Measurements from ENCODE around the gene SECISBP2L.
"Not testable (repeated sequence)": the region's sequence is repeated elsewhere in the genome, so short reads cannot be mapped to it uniquely, and the experiment has no call there.

The SECISBP2L gene, protein sequence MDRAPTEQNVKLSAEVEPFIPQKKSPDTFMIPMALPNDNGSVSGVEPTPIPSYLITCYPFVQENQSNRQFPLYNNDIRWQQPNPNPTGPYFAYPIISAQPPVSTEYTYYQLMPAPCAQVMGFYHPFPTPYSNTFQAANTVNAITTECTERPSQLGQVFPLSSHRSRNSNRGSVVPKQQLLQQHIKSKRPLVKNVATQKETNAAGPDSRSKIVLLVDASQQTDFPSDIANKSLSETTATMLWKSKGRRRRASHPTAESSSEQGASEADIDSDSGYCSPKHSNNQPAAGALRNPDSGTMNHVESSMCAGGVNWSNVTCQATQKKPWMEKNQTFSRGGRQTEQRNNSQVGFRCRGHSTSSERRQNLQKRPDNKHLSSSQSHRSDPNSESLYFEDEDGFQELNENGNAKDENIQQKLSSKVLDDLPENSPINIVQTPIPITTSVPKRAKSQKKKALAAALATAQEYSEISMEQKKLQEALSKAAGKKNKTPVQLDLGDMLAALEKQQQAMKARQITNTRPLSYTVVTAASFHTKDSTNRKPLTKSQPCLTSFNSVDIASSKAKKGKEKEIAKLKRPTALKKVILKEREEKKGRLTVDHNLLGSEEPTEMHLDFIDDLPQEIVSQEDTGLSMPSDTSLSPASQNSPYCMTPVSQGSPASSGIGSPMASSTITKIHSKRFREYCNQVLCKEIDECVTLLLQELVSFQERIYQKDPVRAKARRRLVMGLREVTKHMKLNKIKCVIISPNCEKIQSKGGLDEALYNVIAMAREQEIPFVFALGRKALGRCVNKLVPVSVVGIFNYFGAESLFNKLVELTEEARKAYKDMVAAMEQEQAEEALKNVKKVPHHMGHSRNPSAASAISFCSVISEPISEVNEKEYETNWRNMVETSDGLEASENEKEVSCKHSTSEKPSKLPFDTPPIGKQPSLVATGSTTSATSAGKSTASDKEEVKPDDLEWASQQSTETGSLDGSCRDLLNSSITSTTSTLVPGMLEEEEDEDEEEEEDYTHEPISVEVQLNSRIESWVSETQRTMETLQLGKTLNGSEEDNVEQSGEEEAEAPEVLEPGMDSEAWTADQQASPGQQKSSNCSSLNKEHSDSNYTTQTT

DNA sequence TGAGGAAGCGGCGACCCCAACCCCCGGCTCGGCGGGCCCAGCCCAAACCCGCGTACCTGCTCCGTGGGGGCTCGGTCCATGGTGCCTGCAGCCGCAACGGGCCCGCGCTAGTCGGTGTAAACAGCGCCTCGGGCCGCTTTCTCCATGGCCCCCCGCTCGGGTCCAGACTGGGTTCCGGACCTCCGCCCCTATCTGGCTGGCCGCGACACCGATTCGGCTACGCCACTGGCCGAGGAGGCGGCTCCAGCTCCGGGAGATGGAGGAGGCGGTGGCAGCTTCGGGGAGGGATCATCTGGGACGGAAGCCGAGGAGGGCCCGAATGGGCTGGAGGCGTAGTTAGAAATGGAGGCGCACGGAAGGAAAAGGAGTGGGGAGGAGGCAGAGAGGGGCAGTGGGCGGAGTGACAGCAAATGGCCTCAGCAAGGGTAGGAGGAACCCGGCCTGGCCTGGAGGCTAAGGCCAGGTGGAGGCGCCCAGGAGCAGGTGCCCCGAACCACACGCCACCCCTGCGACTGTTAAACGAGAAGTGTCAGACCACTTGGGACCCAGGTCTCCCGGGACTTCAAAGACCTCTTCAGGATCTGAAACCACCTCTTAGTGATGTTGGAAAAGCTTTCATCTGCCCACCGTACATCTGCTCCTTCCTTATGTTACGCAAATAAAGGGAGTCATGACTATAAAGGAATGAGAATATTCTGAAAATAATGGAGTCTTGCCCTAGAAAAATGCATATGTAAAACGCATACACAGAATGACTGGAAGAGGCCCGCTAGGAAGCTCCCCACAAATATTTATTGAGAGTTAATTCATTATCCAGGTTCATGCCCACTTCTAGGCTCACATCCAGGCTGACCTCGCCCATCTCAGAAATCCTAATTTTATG is at the start of gene SECISBP2L:
Gene SECISBP2L, minus strand, starts transcription at position 227 of the 883 bp plus-strand sequence. Its CDS starts 147 bp downstream, at position 80.
- H3K4me3 ChIP-seq (ENCODE audit: low read depth, low read length), result peak within 1 kb of the TSS; percentile 92

DNA sequence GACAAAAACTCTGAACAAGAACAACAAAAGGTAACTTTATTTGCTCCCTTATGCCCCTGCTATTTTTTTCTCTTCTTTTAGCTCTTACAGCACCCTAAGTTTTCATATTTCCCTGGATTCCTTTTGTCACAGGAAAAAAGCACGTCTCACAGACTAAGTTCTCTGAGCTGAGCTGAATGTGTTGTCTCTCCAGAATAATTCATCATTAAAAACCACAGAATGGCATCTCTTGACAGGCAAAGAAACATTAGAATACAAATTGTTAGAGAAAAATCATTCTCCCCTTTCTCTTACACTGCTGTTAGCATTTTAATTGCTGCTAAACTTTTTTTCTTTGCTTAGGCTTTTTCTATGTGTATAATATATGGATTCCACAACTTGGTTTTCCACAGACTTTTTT is 48.7 kb upstream of the SECISBP2L start:
- H3K4me3 ChIP-seq (ENCODE audit: low read depth, low read length), result no peak overlapping the region

DNA sequence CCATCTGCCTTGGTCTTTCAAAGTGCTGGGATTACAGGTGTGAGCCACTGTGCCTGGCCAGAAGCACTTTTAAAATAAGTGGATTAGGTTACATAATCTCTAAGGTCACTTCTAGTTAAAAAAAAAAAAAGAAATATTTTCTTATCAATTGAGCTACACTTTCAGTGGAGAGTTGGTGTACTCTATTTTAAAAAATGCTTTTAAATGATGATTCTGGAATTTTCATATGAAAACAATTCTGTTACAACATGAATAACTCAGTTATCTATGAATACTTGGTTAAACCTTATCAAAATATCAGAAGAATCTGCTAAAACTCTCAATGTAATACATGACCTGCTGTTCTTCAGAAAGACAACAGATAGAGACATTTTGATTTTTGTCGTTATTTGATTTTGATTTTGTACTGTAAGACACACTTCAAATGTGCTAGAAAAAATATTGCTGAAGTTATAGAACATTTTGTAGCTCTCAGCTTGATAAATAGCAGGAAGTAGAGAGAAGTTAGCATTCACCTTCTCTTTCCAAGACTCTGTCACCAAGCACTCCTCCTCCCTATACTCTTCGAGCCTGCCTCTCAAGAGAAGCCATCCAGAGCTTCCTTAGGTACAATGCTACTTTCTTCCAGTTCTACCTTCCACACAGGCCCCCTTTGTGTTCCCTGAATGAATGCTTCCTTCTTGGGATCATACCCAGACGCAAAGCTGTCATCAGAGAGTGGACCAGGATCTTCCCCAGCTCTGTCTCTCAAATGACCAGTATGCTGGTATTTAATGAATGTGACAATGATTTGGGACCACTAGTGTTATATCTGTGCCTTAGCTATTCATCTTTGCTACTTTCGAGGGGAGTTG is 47.2 kb upstream of the SECISBP2L start:
- no peak overlapping the region for H3K4me3 ChIP-seq (ENCODE audit: low read depth, low read length)

DNA sequence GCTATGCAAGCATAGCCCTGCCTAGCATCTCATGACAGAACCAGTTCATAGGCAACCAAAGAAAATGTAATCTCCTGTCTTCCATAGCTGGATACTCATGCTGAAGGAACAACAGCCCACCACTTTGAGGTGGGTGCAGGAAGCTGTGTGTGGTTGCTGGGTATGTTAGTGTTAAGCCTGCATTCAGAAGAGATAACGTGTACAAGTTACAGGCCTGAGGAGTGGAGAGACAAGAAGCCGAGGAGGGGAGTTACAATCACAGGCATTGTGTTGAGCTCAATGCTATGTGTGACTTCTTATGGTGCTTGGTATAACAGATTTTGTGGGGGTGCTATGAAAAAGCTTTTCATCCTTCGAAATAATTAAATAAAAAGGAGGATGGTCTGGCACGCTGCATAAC is 42.8 kb upstream of the SECISBP2L start:
- no peak overlapping the region for H3K4me3 ChIP-seq (ENCODE audit: low read depth, low read length)

DNA sequence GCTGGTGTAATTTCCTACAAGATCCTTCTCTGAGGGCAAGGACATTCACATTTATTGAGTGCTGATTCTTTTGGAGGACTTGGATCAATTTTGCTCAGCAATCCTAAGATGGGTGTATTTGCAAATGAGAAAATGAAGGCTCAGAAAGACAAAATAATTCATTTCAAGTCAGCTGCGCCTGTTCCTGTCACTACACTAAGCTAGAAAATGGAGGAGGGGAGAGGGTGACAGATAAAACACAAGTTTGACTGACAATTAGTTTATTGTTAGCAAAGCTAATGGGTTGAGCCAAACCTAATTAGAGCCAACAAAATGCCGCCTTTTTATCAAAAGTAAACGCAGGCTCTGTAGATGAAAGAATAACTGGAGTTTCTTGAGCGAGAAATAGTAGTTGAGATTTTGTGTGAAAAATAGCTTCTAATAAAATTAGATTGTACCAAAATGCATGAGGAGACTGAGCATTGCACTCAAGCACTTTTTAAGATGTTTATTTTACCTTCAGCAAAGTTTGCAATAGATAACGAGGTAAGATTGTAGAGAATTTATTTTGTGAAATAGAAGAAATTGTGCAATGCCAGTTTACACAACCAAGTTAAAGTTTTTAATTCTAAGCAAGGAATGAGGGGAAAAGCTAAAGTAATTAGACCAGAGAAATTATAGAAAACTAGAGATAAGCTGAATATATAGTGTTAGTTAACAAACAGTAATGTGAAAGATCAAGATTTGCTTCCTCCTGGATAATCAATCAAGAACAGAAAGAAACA is 39.6 kb upstream of the SECISBP2L start:
- no peak overlapping the region for H3K4me3 ChIP-seq (ENCODE audit: low read depth, low read length)

DNA sequence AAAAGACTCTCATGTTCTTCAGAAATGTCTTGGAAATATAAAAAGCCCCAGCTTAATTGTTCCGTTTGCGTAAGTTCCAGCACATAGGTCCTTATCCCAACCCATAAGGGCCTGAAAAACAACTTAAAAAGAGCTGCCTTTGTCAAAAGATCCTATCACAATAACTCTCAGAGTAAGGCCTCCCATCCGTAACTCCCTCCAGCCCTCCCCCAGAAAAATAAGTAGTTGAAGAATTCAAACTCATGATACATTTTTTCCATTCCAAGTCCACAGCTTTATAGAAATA is 38.0 kb upstream of the SECISBP2L start:
- H3K4me3 ChIP-seq (ENCODE audit: low read depth, low read length), result no peak overlapping the region

DNA sequence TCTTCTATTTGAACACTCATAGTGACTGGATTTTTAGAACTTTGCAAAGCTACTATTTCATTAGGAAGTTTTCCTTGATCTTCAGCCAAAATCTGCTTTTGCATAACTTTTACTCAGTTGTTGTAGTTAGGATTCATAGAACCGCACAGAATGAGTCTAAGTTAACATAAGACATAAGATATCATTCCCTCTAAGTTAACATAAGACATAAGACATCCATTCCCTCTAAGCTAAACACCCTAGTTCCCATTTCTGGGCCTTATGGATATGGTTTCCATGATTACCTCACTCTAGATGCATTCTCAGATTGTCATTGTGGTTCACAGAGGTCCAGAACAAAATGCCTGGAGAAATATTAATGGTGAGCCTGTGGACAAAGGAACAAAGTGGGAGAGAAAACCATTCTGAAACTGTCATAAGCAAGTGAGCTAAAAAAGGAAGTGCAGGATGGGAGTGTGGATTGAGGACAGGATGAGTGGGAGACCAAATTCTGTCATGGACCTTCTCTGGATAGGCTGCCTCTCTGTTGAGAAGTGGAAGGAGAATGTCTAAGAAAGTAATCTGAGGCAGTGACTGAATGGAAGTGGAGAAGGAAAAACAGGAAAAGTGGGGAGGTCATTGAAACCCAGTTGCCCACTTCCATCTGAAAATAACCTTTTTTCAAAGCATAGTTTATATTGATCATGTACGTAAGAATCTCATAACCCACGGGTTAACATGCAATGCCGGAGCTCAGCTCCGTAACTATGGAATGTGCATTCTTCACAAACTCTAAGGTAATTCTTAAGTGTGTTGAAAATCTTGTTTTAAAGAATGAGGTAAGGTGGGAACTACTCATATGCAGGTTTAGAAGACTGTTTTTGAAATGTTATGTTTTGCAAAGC is 37.4 kb upstream of the SECISBP2L start:
- H3K4me3 ChIP-seq (ENCODE audit: low read depth, low read length), result no peak overlapping the region

DNA sequence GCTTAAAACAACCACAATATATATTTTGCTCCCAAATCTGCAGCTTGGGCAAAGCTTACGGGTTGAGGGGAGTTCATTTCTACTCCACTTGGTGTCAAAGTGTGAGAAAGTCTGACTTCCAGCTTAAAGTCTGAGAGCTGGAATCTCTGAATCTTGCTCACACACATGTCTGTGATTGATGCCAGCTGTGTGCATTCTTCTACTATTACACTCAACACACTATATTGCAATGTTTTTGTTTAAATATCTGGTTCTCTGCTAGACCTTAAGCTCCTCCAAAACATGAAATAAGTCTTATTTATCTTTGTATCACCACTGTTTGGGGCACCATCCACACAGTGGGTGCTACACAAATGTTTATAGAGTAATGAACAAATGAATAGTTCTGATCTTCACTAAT is 36.7 kb upstream of the SECISBP2L start:
- no peak overlapping the region for H3K4me3 ChIP-seq (ENCODE audit: low read depth, low read length)

DNA sequence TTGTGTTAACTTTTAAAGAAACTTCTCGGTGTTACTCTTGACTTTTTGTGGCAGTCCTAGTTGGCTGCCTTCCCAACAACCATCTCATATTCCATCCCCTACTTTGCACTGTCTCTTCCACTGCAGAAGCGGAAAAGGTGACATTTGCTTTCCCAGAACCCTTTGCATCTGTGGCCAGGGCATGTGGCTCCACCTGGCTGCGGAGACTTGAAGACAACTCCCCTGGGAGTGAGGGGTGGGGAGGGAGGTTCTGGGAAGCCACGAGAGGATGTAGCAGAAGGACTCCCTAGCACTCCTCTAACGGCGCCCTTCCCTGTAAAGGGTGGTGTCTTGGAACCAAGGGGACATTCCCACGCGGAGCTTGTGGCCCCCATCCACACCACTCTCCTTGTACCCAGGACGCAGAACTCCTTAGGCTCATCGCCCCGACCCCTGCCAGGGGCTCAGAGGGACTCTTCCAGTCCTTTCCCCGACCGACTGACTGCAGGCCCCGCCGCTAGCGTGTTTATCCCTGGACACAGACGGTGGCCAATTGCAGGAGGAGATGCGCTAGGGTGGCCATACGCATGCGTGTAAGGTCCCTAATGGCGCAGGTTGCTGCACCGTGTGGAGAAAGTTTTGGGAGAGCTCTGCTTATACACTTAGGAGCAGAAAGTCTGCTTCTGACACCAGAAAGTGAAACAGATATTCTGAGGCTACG is 33.2 kb upstream of the SECISBP2L start:
- H3K4me3 ChIP-seq (ENCODE audit: low read depth, low read length), result no peak overlapping the region

DNA sequence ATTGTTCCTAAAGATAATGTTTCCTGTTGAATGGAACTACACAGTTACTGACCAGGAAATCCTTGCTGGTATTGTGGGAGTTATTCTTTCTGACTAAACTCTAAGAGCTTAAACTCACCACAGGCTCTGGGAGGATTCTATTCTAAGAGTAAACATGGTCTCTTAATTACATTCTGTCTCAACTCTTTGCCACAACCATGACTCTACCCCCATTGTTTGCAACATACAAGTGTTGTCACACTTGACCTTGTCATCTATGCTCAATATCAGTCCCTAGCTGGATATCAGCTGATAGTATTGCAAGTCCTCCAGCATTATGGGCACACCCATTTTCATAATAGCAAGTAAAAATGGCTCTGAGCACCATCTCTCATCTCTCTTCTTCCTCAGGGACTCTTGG is 29.6 kb upstream of the SECISBP2L start:
- no peak overlapping the region for H3K4me3 ChIP-seq (ENCODE audit: low read depth, low read length)

DNA sequence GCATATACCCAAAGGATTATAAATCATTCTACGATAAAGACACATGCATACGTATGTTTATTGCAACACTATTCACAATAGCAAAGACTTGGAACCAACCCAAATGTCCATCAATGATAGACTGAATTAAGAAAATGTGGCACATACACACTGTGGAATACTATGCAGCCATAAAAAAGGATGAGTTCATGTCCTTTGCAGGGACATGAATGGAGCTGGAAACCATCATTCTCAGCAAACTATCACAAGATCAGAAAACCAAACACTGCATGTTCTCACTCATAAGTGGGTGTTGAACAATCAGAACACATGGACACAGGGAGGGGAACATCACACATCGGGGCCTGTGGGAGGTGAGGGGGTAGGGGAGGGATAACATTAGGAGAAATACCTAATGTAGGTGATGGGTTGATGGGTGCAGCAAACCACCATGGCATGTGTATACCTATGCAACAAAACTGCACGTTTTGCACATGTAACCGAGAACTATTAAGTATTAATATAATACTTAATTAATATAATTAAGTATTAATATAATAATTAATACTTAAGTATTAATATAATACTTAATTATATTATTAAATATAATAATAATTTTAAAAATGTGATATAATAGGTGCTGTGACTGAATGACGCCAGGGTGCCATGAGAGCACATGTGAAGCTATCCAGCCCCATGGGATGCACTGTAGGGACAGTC is 28.5 kb upstream of the SECISBP2L start:
- not testable (repeated sequence) for H3K4me3 ChIP-seq (ENCODE audit: low read depth, low read length)

DNA sequence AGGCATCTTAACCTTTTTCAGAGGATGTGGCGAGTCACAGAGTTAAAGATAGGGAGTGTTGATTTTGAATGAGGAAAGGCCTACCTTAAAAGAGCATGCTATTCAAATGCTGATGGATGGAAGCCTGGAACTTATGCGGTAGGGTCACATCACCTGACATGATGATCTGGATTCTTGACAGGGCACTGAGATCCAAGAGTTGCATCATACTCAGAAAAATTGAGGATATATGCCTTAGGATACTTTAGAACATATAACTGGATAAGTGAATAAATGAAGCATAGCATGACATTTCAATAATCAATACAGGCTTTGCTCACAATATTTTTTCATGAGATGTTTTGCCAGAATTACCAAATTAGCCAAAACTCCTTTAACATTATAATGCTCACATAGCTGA is 20.1 kb upstream of the SECISBP2L start:
- H3K4me3 ChIP-seq (ENCODE audit: low read depth, low read length), result no peak overlapping the region

DNA sequence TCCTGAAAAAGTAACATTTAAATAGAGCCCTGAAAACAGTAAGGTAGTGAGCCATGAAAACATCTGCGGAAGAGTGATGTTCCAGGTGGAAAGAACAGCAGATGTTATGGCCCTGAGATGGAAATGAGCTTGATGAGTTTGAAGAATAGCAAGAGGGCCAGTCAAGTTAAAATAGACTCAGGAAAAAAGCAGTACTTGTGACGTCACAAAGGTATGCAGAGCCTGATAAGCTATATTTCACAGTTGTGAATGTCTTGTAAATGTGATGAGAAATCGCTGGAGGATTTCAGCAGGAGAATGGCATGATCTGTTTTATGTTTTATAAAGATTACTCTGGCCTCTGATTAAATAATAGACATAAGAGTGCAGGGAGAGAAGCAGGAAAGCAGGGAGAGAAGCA is 18.6 kb upstream of the SECISBP2L start:
- H3K4me3 ChIP-seq (ENCODE audit: low read depth, low read length), result no peak overlapping the region

DNA sequence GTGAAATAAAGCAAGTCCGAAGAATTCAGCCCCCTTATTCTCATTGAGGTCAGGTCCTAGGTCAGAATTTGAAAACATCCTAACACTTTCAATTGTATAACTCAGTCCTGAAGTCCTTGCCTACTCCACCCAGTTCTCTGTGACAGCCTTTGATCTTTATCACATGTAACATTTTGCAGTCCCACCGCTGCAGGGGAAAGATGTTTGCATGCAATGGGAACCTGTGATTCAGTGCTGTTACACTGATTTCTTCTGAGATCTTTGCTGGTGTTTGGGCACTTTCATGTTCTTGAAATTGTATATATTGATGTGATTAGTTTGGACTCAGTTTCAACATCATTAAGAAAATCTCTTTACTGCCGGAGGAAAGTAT is 18.0 kb upstream of the SECISBP2L start:
- no peak overlapping the region for H3K4me3 ChIP-seq (ENCODE audit: low read depth, low read length)

DNA sequence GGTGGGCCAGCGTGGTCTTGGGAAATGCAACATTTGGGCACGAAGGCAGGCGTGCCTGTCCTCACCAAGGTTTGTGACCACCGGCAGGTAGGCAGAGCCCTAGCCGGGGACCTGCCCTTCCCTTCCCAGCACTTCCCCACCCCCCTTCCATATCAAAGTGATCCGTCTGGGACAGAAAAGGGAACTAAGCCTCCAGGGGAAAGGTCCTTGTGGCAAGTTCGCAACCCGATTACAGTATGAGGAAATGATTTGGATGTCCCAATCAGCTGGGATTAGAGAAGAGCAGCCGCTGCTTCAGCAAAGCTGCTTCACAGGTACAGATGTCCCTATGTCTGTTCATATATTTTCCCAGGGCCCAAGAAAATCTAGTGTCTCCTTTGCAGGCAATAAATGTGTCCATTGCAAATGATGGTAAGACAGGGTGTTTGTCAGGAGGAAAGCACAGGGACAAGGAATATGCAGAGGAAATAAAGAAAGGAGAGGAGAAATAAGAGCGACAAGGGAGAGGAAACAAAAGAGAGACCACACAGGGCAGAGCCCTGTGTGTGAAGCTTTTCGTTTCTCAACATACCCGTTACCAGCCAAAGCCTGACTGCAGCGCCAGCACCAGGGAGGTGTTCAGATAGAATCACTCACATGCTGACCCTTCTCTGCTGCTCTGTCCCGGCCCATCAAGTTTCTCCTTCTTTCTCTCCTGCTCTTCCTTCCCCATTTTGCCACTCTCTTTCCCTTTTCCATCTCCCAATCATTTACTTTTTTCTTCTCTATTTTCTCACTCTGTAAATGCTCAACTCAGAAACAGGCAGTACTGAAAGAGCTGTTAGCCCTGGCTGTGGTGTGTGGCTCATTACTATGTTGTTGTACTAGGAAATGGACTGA is 17.4 kb upstream of the SECISBP2L start:
- H3K4me3 ChIP-seq (ENCODE audit: low read depth, low read length), result no peak overlapping the region

DNA sequence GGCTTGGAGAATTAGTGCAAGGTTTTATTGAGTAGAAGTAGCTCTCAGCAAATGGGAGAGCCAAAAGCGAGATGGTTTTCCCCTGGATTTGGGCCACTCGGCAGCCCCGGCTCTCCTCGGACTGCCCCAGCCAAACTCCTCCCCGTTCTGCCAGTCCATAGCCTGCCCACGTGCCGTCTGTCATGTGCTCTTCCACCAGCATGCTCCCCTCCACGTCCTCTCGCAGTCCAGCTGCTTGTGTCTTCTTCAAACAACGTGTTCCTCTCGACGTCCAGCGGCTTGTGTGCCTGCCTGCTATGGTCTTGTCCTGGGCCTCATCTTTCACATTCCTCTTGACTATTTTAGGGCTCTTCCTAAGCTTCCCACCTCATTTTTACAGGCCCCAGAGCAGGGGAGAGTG is 16.7 kb upstream of the SECISBP2L start:
- no peak overlapping the region for H3K4me3 ChIP-seq (ENCODE audit: low read depth, low read length)

All from iPS-11a (cell line).